Heart left ventricle (tissue), 16 donors: ENCODE data around the gene SHROOM1. TPM values are rescaled to one million over a fixed set of nuclear protein-coding genes. Genes with fewer than 3 reads are reported as not detected.
A peak's percentile ranks its signal among the peaks of the same experiment; 100 is the strongest.

ENCODE experiments used
- ATAC-seq, 4 donors: fragments of 200-7000 bp; cut with Tn5 transposase; one replicate each; pipeline ENCODE4 v1.9.1; 2020 to 2022; ENCODE audit warnings: moderate library complexity in 4 of 4, mild to moderate bottlenecking in 3 of 4, moderate number of reproducible peaks in 1 of 4
- DNase-seq, 5 donors: peaks; one replicate each; pipeline ENCODE4 v3.0.0-alpha.2; 2020
- H3K27ac ChIP-seq, 12 donors: fragments of 200-600 bp; sonication (generic) in 4 of 12; one replicate each; pipeline versions ENCODE4 v1.5.0 to v1.8.0; 2016 to 2022; ENCODE audit warnings: mild to moderate bottlenecking in 2 of 12
- H3K27me3 ChIP-seq, 9 donors: fragments of 200-600 bp; sonication (generic) in 2 of 9; one replicate each; pipeline versions ENCODE4 v1.5.1 to v1.8.0; 2016 to 2022; ENCODE audit warnings: mild to moderate bottlenecking in 3 of 9
- H3K36me3 ChIP-seq, 9 donors: fragments of 200-600 bp; sonication (generic) in 2 of 9; one replicate each; pipeline versions ENCODE4 v1.5.0 to v1.8.0; 2018 to 2022; ENCODE audit warnings: mild to moderate bottlenecking in 2 of 9
- H3K4me1 ChIP-seq, 12 donors: fragments of 200-600 bp; sonication (generic) in 4 of 12; one replicate each; pipeline versions ENCODE4 v1.5.0 to v1.8.0; 2016 to 2022; ENCODE audit warnings: mild to moderate bottlenecking in 3 of 12
- H3K4me3 ChIP-seq, 12 donors: fragments of 200-600 bp; sonication (generic) in 4 of 12; one replicate each; pipeline versions ENCODE4 v1.5.0 to v1.8.0; 2017 to 2022; ENCODE audit warnings: mild to moderate bottlenecking in 9 of 12, moderate library complexity in 4 of 12
- H3K9me3 ChIP-seq, 12 donors: fragments of 200-600 bp; sonication (generic) in 4 of 12; one replicate each; pipeline versions ENCODE4 v1.5.0 to v1.8.0; 2016 to 2022; ENCODE audit warnings: mild to moderate bottlenecking in 1 of 12
- POLR2A ChIP-seq, 2 donors: fragments of 450-650 bp; IDR thresholded peaks; one replicate each; pipeline ENCODE4 v1.6.1; 2017; ENCODE audit warnings: antibody characterized with exemption in 2 of 2, mild to moderate bottlenecking in 2 of 2, moderate library complexity in 2 of 2
- WGBS, 4 donors: extraction: QIAGEN DNeasy Blood & Tissue Kit in 2 of 4; methylation state at CpG; one replicate each; pipeline versions ENCODE4 v1.1.5 to v1.1.7; 2013 to 2018; 5-methylcytosine and 5-hydroxymethylcytosine counted together
- intact Hi-C, 10 donors: fragments of 100-400 bp; cut with DNase I; formaldehyde crosslinking; loops; one replicate each; pipeline versions ENCODE4 v1.11.1 to v1.14.2; 2022
- polyA plus RNA-seq, 2 donors: library from polyadenylated mRNA; stranded (reverse); fragments of 200-250 nt; gene quantifications; one replicate each; pipeline ENCODE4 v1.2.3, GENCODE V29; 2013
- total RNA-seq, 9 donors: library from RNA; depleted of rRNA in 2 of 9; stranded (reverse); fragments of >200 nt in 2 of 9; fragmentation: NEBNext Ultra II Directional in 3 of 9; extraction: Animal tissue kit (Norgen Biotek cat#: 25700) in 3 of 9; gene quantifications; one replicate each; pipeline versions ENCODE4 v1.1.0 to v1.2.4, GENCODE V29; 2016 to 2023
- TF ChIP-seq, protein P1 (sequence below), 12 donors: fragments of 200-600 bp; sonication (generic) in 4 of 12; IDR thresholded peaks; one replicate each; pipeline versions ENCODE4 v1.5.0 to v1.8.0; 2018 to 2022; ENCODE audit warnings: antibody characterized with exemption in 12 of 12, mild to moderate bottlenecking in 5 of 12
- donor health status: ischemic (EF 13 %, LVEDD 7.1; RV severe dilation, severe dysfunction).
- donor health status: healthy with polysubstance abuse.
- donor health status: DM: no; HTN: yes; CAD: no.
- donor health status: DM: no; HTN: no; CAD: no.
- donor health status: ischemic (EF 25% LVEDD 6.9; RV normal size, moderate dysfunction).
- donor health status: ischemic (EF 25% LVEDD 5.7; RV mildly dilated, moderate dysfunction).
- donor health status: healthy.
- donor health status: DM: yes; HTN: yes; CAD: no.
- donor health status: ischemic (EF 35%, LVEDD 5.7; RV mildly dilated, moderate dysfunction).
- donor health status: nonischemic (EF 11% LVEDD 7.7; RV severe dilation, severe dysfunction).
- donor health status: DM: yes; HTN: yes; CAD: no.
- donor health status: PGD.
- donor health status: ischemic (EF 29% LVEDD 5.4; RV normal size, mild dysfunction).
- donor health status: nonischemic (EF 23%, LVEDD 6.1; RV moderate dilation, normal function).

The SHROOM1 gene
- total and polyA plus RNA-seq, 11 donors, result 2.0 to 6.8 (median 4.7) TPM

DNA sequence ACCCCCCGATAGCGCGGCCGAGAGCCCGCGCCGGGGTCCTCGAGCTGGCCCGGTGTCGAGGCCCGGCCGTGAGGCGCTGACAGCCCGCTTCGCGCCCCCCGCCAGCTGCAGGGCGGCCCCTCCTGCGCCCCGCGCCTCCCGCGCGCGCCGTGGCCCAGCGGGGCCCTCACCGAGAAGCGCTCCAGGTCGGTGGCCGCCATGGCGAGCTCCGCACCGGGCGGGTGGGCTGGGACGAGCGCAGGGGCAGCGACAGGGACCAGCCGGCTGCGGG is 53.6 kb downstream of the SHROOM1 start:
- ATAC-seq (peak in 1 of 4 donors; percentile 13), DNase-seq (peak in 1 of 5 donors; percentile 21)
- Histone ChIP-seq H3K27me3 (peaks cover 0 to 4% (median 0%) of the 10 kb centered on the region in 9 donors), H3K4me3 (peak overlapping the region; percentile 65 to 98 (median 90)), H3K4me1 (peaks cover 0 to 57% (median 39%) of the 10 kb centered on the region in 12 donors), H3K36me3 (no peaks in the 10 kb centered on the region), H3K27ac (peak overlapping the region; percentile 72 to 92 (median 86)), H3K9me3 (no peaks in the 10 kb centered on the region)
- TF ChIP-seq, protein P1, sequence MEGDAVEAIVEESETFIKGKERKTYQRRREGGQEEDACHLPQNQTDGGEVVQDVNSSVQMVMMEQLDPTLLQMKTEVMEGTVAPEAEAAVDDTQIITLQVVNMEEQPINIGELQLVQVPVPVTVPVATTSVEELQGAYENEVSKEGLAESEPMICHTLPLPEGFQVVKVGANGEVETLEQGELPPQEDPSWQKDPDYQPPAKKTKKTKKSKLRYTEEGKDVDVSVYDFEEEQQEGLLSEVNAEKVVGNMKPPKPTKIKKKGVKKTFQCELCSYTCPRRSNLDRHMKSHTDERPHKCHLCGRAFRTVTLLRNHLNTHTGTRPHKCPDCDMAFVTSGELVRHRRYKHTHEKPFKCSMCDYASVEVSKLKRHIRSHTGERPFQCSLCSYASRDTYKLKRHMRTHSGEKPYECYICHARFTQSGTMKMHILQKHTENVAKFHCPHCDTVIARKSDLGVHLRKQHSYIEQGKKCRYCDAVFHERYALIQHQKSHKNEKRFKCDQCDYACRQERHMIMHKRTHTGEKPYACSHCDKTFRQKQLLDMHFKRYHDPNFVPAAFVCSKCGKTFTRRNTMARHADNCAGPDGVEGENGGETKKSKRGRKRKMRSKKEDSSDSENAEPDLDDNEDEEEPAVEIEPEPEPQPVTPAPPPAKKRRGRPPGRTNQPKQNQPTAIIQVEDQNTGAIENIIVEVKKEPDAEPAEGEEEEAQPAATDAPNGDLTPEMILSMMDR (IDR thresholded peaks at IDR 0.05), result no peak
- TF ChIP-seq POLR2A (IDR thresholded peaks at IDR 0.05), result no peak
- 0 to 4% (median 1%) methylated on average over 10 to 40 of the region's 40 CpGs; no CpG with 5 or more reads in 1 of the 4 donors for WGBS, 4 donors
- intact Hi-C loops, result loop anchor here in 3 of 10 donors (5.0 kb wide), 4 partner anchors 35 to 90 kb away; partner anchors contain the start of genes GDF9 (in 1 of the 3), KIF3A (in 1 of the 3), SOWAHA (in 1 of the 3) and UQCRQ (in 1 of the 3)

DNA sequence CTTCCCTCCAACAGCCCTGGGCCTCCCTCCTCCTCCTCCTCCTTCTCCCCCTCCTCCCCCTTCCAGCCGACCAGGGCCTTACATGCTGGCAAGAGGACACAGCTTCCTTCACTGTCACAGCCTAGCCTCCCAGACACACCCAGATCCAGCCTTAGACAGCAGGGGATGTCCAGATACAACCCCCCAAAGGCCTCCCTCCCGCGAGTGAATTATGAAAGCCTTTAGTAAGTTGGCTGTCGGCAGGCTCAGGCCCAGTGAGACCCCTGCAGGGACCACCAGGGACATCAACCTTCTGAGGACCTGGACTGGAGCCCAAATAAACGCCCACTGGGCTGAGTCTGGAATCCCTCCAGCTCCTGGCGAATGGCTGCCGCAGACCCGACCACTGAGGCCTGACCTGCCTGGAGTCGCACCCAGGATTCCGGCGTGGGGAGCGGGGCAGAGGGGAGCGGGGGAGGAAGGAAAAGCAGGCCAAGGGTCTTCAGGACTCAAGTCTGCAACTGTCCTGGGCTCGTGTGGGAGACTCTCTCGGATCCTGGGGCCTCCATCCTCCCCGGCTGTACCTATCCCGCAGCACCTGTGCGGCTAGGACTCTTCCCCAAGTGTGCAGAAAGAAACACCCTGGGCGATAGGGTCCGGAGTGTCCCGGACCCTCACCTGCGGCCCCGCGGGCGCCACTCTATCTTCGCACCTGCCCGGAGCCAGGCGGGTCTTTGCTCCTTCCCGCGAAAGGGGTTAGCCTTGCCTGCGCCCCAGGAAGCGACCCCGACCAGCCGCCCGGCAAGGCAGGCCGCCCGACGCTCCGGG is 54.1 kb downstream of the SHROOM1 start:
- ATAC-seq, result peak; percentile 22 to 67 (median 48)
- peaks cover 0 to 63% (median 44%) of the 10 kb centered on the region in 12 donors for H3K4me1 ChIP-seq
- H3K27me3 ChIP-seq, result peaks cover 0 to 4% (median 0%) of the 10 kb centered on the region in 9 donors
- DNase-seq, result peak in 4 of 5 donors; percentile 55 to 60 (median 58)
- no peaks in the 10 kb centered on the region for H3K36me3 ChIP-seq
- TF ChIP-seq, protein P1 (IDR thresholded peaks at IDR 0.05), result peak in 1 of 12 donors; percentile 3
- no peak for TF ChIP-seq POLR2A (IDR thresholded peaks at IDR 0.05)
- peak overlapping the region; percentile 72 to 92 (median 86) for H3K27ac ChIP-seq
- intact Hi-C loops, result loop anchor here in 3 of 10 donors (5.0 kb wide), 4 partner anchors 36 to 91 kb away; partner anchors contain the start of genes GDF9 (in 1 of the 3), KIF3A (in 1 of the 3), SOWAHA (in 1 of the 3) and UQCRQ (in 1 of the 3)
- no peaks in the 10 kb centered on the region for H3K9me3 ChIP-seq
- peak overlapping the region; percentile 65 to 98 (median 90) for H3K4me3 ChIP-seq
- 0 to 4% (median 3%) methylated on average over 10 to 39 of the region's 39 CpGs for WGBS, 4 donors

DNA sequence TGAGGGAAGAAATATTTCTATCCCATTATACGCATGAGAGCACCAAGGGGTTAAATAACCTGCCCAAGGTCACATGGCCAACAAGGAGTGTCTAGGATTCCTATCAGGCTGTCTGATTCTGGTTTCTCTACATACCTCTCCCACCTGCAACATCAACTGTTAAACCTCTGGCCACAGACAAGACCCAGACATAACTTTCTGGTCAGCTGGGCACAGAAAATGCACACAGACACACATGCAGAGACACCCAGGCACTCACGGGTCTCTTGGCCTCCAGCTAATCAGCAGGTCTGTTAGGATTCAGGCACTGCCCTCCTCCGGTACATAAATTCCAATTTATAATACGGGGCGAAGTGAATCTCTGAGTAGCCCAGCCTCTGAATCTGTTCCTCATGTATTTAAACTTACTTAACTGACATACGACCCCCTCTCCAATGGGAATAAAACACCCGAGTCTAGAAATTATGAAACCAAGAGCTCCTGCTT is 54.9 kb downstream of the SHROOM1 start:
- Histone ChIP-seq H3K36me3 (no peaks in the 10 kb centered on the region), H3K9me3 (no peaks in the 10 kb centered on the region), H3K4me1 (peaks cover 2 to 71% (median 52%) of the 10 kb centered on the region in 12 donors), H3K27ac (peak overlapping the region in 11 of 12 donors; percentile 23 to 92 (median 87)), H3K27me3 (peaks cover 0 to 4% (median 0%) of the 10 kb centered on the region in 9 donors), H3K4me3 (peak overlapping the region in 10 of 12 donors; percentile 67 to 98 (median 94))
- DNase-seq (no peak), ATAC-seq (no peak)
- WGBS, 4 donors, result 36 to 47% (median 43%) methylated on average over 7 of the region's 7 CpGs
- TF ChIP-seq, protein P1 (IDR thresholded peaks at IDR 0.05), result no peak
- no peak for TF ChIP-seq POLR2A (IDR thresholded peaks at IDR 0.05)
- intact Hi-C loops, result loop anchor here in 3 of 10 donors (5.0 kb wide), 4 partner anchors 37 to 92 kb away; partner anchors contain the start of genes GDF9 (in 1 of the 3), KIF3A (in 1 of the 3), SOWAHA (in 1 of the 3) and UQCRQ (in 1 of the 3)
